ENCODE data around the gene PLA2G4F.

PLA2G4F gene

DNA sequence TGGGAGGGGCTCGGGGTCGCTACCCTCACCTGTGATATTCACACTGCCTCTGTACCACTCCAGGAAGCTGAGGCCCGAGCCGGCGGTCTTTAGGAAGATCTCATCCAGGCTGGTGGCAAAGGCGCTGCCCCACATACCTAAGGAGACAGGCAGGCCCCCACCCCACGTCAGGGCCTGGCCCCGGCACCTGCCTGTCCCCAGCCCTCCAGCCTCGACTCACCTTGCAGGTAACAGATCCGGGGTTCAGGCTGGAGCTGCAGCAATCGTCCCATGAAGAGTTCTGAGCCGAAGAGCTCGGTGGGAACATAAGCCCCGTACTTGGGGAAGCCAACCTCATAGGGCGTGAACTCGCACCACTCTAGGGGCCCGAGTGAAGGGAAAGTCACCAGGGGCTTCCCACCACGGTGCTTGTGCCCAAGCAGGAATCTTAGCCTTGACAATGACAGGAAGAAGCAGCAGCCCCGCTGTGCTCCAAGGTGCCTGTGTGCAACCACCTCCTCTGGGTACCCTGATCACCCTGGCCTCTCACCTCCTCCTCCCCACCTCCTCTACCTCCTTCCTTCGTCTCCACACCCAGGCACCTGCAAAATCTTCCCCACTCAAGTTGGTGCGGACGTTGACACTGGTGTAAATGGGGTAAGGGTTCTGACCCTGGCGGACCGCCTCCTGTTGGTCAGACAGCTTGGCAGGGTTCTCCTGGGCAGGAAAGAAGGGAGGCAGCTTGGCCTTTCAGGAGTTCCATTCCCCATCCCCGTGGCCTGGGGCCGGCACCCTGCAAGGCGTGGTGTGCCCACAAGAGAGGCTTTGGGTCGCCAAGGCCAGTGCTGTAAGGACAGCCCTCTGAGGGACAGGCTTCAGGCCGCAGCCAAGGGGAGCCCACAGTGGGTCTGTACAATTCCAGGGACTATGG is 10.6 kb downstream of the PLA2G4F start:
- TF ChIP-seq REST (IDR thresholded peaks at IDR 0.05; ENCODE audit: insufficient read depth in 1 of 2, low read depth in 2 of 2, low read length in 2 of 2) (no peak), POLR2AphosphoS5 (IDR thresholded peaks at IDR 0.05; ENCODE audit: low read depth, low read length) (no peak), TAF1 (IDR thresholded peaks at IDR 0.05; ENCODE audit: borderline replicate concordance, insufficient read depth, low read length) (no peak), SIN3A (IDR thresholded peaks at IDR 0.05; ENCODE audit: borderline replicate concordance, insufficient read depth, low read length) (no peak), FOXP2 (optimal IDR thresholded peaks at IDR 0.05; ENCODE audit: borderline replicate concordance, extremely low read depth, extremely low read length, insufficient read depth) (no peak)

- no peak for TF ChIP-seq POLR2AphosphoS5 (IDR thresholded peaks at IDR 0.05; ENCODE audit: low read depth, low read length)
- no peak for TF ChIP-seq FOXP2 (optimal IDR thresholded peaks at IDR 0.05; ENCODE audit: borderline replicate concordance, extremely low read depth, extremely low read length, insufficient read depth)
- TF ChIP-seq SIN3A (IDR thresholded peaks at IDR 0.05; ENCODE audit: borderline replicate concordance, insufficient read depth, low read length) = no peak
- TF ChIP-seq TAF1 (IDR thresholded peaks at IDR 0.05; ENCODE audit: borderline replicate concordance, insufficient read depth, low read length) = no peak
- no peak for TF ChIP-seq REST (IDR thresholded peaks at IDR 0.05; ENCODE audit: insufficient read depth in 1 of 2, low read depth in 2 of 2, low read length in 2 of 2)
Measured at GRCh38 chr15:42144841-42145375, 11.5 kb downstream of the PLA2G4F start.

- no peak for TF ChIP-seq TAF1 (IDR thresholded peaks at IDR 0.05; ENCODE audit: borderline replicate concordance, insufficient read depth, low read length)
- TF ChIP-seq REST (IDR thresholded peaks at IDR 0.05; ENCODE audit: insufficient read depth in 1 of 2, low read depth in 2 of 2, low read length in 2 of 2) = no peak
- TF ChIP-seq SIN3A (IDR thresholded peaks at IDR 0.05; ENCODE audit: borderline replicate concordance, insufficient read depth, low read length) = no peak
- TF ChIP-seq FOXP2 (optimal IDR thresholded peaks at IDR 0.05; ENCODE audit: borderline replicate concordance, extremely low read depth, extremely low read length, insufficient read depth) = no peak
- TF ChIP-seq POLR2AphosphoS5 (IDR thresholded peaks at IDR 0.05; ENCODE audit: low read depth, low read length) = no peak
Measured at GRCh38 chr15:42143866-42144625, 12.4 kb downstream of the PLA2G4F start.

GRCh38 chr15:42143356-42143755 is 13.1 kb downstream of the PLA2G4F start:
- no peak for TF ChIP-seq POLR2AphosphoS5 (IDR thresholded peaks at IDR 0.05; ENCODE audit: low read depth, low read length)
- no peak for TF ChIP-seq SIN3A (IDR thresholded peaks at IDR 0.05; ENCODE audit: borderline replicate concordance, insufficient read depth, low read length)
- TF ChIP-seq REST (IDR thresholded peaks at IDR 0.05; ENCODE audit: insufficient read depth in 1 of 2, low read depth in 2 of 2, low read length in 2 of 2) = no peak
- TF ChIP-seq FOXP2 (optimal IDR thresholded peaks at IDR 0.05; ENCODE audit: borderline replicate concordance, extremely low read depth, extremely low read length, insufficient read depth) = no peak
- TF ChIP-seq TAF1 (IDR thresholded peaks at IDR 0.05; ENCODE audit: borderline replicate concordance, insufficient read depth, low read length) = no peak
